GM15510 (cell line): Measurements from ENCODE around the gene SHLD2.

Experiments used
- POLR2A ChIP-seq: IDR thresholded peaks from 3 replicates; pipeline ENCODE4 v1.6.1; 2011; ENCODE audit warnings: borderline replicate concordance; ENCODE audit not compliant: insufficient read length; ENCODE audit errors: extremely low read depth

The SHLD2 gene

GRCh38 chr10:87094373-87095235 is at the start of gene SHLD2, which contains the start of gene GLUD1:
SHLD2 (plus strand) TSS chr10:87095206; CDS start chr10:87151355, 56,149 bp downstream.
GLUD1 (minus strand) TSS chr10:87094843; CDS start chr10:87094769, 74 bp downstream.
- peak; percentile 78 for TF ChIP-seq POLR2A

GRCh38 chr10:87045434-87045938 is 49.5 kb upstream of the SHLD2 start:
- TF ChIP-seq POLR2A: no peak

- no peak for TF ChIP-seq POLR2A
Observed at GRCh38 chr10:87053111-87053510, 41.9 kb upstream of the SHLD2 start.

- TF ChIP-seq POLR2A: no peak
Observed at GRCh38 chr10:87053577-87054181, 41.3 kb upstream of the SHLD2 start.

GRCh38 chr10:87054373-87055295 is 40.4 kb upstream of the SHLD2 start:
- no peak for TF ChIP-seq POLR2A

- TF ChIP-seq POLR2A: no peak
Observed at GRCh38 chr10:87058171-87058570, 36.8 kb upstream of the SHLD2 start.

GRCh38 chr10:87059401-87059800 is 35.6 kb upstream of the SHLD2 start:
- no peak for TF ChIP-seq POLR2A

- no peak for TF ChIP-seq POLR2A
Observed at GRCh38 chr10:87060280-87060928, 34.6 kb upstream of the SHLD2 start.

GRCh38 chr10:87064651-87065050 is 30.4 kb upstream of the SHLD2 start:
- no peak for TF ChIP-seq POLR2A

- TF ChIP-seq POLR2A: no peak
Observed at GRCh38 chr10:87066178-87066577, 28.8 kb upstream of the SHLD2 start.

- TF ChIP-seq POLR2A: no peak
Observed at GRCh38 chr10:87066865-87067264, 28.1 kb upstream of the SHLD2 start.

- TF ChIP-seq POLR2A: no peak
Observed at GRCh38 chr10:87068281-87068680, 26.7 kb upstream of the SHLD2 start.

GRCh38 chr10:87072449-87072848 is 22.6 kb upstream of the SHLD2 start:
- TF ChIP-seq POLR2A: no peak
